Activated CD8-positive, alpha-beta memory T cell treated with anti-CD3 and anti-CD28 coated beads, Interleukin-2, amount 50 U/mL, for 48 hours (primary cell): ENCODE data around the gene TNFAIP1.

ENCODE experiments used
- DNase-seq: peaks from one replicate; pipeline ENCODE4 v3.0.0-alpha.2; 2020

TNFAIP1 gene

DNA sequence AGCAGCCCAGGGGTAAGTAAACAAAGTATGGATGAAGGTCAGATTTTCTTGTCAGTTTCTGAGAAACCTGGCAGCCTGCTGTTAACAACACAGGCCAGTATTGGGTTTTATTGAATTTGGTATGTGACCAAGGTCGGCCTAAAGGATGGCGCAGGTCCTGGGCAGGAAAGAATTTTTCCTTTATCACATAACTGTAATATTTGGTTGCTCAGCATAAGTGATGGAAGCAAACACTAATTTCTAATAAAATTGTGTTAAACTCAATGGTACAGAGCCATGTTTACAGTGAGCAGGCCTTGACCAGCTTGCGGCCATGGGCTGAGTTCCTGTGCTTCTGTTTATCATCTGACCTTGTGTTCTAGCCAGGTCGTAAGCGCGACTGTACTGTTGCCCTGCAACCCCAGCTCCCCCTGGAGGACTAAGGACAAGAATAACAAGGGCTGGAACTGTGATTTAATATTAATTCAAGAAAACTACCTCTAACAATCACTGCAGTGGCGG, 11.2 kb downstream of the TNFAIP1 start:
- no peak for DNase-seq

DNA sequence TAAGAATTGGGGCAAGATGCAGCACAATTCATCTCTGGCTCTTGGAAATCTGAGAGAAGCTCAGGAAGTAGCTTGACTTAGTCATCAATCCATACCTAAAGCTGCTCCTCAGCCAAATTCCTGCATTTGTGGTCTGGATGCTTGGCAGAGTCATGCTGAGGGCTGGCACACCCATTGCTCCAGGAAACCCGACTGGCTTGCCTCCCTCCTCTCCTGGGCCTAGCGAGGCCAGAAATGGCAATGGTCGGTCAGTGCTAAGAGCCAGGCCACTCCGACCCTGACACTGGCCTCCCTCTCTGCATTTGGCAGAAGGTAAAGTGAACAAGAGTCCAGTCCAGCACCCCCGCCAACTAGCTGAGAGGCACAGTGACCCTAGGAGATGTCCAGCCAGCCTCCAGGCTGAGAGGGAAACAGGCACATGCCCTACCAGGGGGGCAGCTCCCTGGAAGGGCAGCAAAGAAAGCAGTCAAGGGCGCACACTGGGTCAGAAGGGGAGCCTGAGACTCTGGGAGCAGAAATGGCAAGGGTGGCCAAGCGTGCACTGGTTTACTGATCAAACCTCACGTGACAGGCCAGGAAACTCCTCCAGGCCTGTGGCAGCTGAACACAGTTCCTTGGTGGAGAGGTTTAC, 11.8 kb downstream of the TNFAIP1 start:
- no peak for DNase-seq

DNA sequence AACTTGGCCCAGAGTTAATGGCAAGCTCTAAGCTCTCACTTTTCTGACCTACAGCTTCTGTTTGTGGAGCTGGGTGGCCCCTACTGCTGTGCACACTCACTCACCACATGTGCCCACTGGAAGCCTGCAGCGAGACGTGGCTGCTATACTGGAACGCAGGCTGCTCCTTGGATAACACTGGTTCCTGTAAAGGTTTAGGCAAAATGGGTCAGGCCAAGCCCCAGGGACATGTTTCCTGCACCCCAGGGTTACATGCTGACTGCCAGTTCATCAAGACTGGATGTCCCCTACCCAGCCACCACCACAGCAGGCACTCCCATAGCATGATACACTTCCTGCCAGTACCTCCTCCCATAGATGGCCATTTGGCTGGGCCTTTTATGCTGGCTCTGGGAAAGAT, 13.4 kb downstream of the TNFAIP1 start:
- DNase-seq, result no peak

DNA sequence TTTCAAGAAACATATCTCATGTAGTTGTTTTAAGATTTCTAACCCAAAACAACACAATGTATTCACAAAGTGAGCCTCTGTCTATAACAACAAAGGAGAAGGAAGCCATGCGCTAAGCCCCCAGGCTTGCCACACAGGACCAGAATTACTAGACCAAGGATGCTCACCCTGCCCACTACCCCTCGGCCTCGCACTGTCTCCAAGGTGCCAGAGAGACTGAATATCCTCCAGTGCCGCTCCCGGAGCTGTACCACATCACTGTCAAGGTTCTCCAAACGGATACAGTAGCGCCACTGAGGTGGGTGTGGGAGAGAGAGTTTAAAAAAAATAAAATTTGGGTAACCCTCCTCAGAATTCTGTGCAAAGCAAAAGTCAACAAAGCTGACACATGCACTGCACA, 14.7 kb downstream of the TNFAIP1 start:
- no peak for DNase-seq

DNA sequence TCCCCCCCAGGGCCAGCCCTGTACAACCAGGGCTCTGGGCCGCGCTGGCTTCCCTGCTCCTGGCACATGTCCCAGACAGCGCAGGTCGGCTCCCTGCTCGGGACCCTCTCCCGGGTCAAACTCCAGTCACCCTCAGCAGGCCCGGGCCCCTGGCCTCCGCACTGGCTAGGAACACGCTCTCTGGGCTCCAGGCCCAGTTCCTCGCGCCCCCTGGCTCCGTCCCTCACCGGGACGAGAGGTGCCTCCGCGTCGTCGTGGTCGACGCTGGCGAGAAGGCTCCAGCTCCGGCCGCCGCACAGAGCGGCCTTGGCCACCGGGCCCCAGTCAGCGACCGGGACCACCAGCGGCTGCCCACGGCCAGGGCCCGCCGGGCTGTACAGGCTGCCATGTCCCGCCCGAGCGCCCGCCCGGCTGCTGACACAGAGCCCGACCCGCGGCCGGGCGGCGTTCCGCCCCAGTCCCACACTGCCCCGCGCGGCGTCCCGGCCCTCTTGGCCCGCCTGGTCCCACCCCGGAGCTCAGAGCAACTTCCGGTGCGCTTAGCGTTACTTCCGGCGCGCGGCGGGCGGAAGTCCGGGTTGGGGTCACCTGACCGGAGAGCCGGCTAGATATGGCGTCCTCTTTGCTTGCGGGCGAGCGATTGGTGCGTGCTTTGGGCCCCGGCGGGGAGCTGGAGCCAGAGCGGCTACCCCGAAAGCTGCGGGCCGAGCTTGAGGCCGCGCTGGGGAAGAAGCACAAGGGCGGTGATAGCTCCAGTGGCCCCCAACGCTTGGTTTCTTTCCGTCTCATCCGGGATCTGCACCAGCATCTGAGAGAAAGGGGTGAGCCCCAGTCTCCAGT, 21.7 kb downstream of the TNFAIP1 start, which contains the start of gene POLDIP2:
POLDIP2 (minus strand) TSS at position 467 of the 840 bp plus-strand sequence; CDS start at position 388, 79 bp downstream.
- peak; percentile 98 for DNase-seq

DNA sequence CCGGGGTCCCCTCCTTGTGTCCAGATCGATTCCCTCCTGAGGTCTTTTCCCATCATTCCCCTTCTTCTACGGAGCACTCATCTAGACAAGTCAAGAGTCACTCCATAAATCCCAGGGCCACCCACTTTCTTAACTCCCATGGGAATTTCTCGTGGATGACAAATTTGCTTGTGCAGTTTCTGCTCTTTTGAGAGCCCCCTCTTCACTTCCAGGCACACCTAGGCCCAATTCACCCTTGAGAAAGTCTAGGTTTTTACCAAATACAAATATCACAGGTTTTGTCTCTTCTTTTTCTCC, 22.3 kb downstream of the TNFAIP1 start:
- DNase-seq, result no peak

DNA sequence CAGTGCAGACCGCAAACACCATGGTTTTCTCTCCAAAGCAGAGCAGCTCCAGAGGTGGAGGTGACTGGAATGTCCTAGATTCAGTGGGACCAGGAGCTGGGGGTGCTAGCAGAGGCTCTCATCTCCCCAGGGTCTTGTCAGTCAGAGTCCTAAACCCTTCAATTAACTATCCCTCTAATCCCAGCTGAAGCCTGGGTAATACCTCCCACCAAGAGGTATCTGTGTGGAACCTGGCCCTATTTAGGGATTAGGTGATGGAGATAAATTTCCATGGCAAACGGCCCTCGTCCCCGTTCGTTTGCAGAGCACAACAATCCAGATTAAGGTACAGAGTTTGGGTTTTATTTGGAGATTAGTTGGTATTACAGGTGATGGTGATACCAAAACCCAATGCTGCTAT, 27.6 kb downstream of the TNFAIP1 start:
- DNase-seq, result no peak

DNA sequence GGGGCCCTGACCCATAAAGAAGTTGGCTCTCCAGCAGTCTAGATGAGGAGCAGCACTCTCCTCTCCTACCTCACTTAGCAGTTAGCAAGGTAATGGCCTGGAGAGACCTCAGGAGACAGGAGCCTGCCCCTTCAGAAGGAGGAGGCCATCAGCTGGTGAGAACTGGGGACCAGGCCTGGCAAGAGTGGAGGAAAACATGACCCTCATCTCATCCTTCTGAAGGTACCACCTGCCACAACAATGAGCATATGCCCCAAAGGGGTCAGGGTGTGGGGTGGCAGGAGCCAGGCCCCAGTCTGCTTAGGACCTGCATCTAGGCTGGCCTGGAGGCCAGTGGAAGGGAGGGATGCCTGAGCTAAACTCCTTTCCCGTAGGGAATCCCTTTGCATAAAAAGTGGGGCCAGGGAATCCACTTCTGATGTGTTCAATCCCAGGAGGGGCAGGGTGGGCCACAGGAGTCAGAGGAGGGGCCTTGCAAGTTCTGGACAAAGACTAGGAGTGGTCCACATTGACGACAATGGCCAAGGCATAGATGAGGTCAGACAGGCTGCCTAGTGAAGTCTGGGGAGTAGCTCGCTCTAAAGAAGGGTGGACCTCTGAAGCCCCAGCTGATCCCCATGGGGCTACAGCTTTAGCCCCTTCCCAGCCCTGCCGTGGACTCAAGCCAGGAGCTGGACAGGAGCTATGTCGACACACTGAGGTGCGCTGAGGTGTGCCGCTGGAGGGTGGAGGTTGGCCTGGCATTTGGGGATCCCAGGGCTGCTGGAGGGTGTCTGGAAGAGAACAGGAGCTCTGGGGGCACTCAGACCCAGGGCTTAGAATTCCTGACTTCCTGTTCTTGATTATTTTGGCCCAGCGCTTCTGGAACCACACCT, 28.5 kb downstream of the TNFAIP1 start:
- DNase-seq, result no peak

DNA sequence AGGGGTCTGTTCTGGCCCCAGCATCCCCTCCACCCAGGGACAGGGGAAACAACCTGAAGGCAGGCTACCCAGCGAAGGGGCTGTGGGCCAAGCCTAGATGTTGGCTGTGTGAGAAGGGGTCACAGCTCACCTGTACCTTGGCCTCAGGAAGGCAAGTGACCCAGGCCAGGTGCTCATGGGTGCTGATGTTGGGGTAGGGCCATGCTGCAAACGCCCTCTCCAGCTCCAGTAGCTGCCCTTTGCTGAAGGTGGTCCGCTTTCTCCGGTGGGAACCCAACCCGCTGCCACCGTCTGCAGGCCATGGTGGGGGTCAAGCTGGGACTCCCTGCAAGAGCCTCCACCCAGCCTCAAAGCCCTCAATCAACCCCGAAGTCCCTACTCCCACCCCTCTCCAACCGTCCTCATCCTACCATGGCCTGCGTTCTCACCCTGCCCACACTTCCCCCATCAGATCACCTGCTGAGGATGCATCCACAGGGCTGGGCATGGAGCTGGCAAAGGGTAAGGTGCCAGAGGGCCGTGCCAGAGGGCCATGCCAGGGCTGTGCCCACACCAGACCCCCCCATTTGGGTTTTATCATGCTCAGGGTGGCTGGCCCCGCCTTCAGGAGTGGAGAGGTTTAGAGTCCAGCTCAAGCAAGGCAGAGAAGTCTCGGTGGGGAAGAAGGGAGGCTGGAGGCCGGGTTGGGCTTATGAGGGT, 29.3 kb downstream of the TNFAIP1 start, which contains the start of gene SEBOX:
SEBOX (minus strand) TSS at position 535 of the 699 bp plus-strand sequence; CDS start at position 487, 48 bp downstream.
- DNase-seq, result no peak

DNA sequence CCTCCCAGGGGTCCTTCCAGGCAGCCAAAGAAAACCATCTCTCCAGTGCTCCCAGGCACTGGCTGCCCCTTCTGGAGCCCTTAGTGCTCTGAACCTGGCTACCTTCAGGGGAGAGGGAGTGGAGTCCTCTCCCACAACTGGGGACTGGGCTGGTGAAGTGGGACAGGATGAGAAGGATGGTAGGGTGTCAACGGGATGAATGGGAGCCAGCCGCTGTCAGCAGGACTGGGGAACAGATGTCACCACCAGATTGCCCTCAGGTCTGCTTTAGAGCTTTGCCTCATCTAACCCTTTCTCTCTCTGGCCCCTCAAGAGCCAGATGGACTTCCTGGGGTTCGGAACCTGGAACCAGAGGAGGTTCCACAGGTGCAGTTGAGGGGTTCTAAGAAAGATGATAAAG, 29.9 kb downstream of the TNFAIP1 start:
- no peak for DNase-seq

DNA sequence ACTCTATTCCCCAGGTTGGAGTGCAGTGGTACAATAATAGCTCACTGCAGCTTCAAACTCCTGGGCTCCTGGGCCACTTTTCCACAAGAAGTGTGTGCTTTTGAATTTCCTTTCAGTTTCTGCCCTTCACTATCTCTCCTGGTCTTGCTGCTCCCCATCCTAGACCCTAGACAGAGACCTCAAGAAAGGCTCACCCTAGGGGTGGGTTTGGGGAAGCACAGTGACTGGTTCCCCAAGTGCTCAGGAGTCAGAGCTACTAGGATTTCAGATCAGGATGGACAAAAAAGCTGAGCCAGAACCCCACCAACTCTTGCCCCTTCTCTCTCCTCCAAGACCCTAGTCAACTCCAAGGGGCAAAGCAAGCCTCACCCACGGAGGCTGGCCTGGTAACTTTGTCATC, 31.0 kb downstream of the TNFAIP1 start:
- DNase-seq, result no peak

DNA sequence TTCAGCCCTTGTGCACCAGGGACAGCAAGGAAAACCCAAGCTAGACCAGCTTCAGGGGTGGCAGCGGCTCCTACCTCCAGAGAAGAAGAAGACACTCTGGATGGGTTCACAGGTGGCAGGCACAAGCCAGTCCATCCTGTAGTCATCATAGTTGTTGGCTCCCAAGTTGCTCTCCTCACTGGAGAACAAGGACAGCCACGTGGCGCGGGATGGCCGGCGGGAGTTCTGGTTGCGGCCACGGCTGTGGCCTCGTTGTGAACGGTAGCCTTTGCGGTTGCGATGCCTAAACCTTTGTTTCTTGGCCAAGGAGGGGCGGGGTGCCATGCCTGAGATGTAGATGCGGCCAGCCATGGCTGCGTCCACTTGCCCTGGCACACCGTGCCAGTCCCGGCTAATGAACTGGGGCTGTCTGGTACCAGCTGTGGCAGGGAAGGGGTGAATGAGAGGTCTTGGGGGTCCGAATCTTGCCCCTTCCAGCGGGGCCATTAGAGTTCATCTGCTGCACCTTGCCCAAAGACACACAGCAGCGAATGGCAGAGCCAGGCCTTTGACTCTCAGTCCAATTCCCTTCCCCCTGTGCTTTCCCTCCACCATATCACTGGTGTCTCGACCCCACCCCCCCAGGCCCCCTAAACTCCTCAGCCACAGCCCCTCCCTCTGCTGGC, 32.2 kb downstream of the TNFAIP1 start:
- no peak for DNase-seq

DNA sequence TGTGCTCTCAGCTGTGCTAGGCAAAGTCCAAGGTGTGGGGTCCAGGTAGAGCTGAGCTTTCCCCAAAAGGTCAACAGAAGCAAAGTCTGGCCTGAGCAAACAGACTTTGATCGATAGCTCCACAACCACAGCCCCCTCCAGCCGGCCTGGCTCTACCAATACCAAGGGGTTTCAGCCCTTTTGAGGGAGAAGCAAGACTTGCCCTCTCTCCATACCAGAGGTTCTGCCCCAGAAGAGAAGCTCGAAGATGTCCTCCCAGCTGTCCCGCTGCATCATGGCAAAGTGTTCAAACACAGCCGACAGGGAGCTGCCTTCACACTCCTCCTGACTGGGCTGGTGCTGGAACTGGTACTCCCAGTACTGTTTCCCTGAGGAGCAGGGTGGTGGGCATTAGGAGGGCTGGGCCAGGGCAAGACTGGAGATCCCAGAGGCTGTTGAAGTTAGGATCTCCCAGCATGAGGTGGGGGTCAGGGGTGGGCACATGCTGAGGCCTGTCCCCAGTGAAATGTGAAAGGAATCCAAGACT, 32.8 kb downstream of the TNFAIP1 start:
- no peak for DNase-seq

DNA sequence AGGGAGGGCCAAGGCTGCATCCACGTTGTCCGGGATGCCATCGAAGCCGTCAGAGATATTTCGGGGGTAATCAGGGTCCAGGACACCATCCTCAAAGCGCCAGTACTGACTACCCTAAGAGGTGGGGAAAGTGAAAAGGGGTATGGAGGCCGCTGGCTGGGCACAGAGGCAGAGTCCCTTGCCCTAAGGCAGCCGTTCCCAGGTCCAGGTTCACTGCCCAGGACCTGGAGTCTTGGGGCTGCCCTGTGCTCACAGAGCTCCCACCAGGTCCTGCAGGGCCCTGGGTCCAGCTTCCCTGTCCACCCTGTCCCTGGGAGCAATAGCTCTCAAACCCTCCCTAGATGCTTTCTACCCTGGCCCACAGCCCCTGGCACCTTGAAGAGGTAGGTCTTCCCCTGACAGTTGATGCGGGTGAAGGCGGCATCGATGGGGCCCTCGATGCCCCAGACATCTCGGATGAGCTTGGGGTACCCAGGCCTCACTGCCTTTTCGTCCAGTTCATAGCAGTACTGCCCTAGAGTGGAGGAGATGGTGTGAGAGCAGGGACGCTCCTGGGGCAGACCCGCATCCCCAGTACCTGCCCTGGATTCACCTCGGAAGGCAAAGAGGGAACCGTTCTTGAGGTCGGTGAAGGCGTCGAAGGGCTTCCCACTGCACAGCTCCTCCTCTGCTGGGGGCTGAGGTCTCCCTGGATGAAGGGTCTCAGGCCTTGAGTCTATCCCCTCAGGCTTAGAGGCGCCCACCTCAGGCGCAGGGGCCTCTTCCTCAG, 33.5 kb downstream of the TNFAIP1 start:
- DNase-seq, result no peak

DNA sequence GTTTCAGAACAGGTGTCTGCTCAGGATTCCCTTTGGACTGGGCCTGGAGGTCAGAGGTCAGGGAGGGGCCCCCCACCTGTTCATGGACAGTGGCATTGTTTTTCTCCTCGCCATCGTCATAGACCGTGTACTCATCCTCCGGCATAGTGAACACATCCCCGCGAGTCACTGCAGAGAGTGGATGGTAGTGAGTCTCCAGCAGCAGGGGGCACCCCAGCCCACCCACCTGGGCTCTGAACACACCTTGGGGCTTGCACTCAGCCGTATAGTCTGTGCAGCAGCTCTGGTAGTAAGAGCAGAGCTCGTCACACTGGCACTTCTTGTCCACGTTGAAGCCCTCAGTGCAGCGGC, 34.1 kb downstream of the TNFAIP1 start:
- DNase-seq, result no peak

DNA sequence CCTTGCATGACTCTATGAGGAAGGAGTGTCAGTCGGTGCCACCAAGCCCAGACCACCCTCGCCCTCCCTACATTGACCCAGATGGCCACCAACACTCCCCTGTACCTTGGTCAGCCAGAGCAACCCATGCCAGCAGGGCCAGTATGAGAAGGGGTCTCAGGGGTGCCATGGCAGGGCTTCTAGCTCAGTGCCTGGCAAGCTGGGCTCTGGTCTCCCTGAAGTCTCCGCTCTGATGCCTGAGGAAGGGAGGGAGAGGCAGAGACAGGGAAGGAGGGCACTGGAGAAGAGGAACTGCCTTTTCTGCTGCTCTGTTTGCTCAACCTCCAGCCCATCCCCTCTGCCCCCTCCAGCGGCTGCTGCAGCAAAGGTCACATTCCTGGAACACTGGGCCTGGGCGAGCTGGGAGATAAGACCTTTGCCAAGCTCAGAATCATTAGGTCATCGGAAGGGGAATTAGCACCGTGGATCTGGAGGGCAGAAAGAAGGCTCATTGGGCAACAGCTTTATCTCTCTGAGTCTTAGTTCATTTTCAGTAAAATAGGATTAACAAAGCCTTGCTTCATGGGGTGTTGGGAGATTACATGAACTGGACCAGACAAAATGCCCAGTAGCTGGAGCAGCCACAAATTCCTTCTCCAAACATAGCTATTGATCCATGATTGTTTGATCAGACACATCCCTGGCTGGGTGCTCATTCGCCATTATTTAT, 34.6 kb downstream of the TNFAIP1 start, which contains the start of gene VTN:
VTN (minus strand) TSS at position 273 of the 709 bp plus-strand sequence; CDS start at position 169, 104 bp downstream.
- no peak for DNase-seq

DNA sequence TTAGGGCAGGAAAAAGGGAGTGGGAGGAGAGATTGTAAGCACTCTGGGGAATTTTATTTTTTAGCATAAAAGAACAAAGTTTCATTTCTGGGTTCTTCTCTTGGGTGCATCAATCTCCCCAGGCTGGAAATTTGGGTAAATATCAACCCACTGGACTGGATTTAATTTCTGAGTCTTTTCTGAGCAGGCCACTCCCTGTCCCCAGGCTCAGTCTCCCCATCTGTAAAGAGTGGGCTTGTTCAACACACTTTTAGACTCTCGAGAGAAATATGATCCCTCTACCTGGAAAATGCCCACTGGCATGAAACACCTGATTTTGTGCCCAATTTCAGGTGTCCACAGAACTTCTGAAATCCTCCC, 35.2 kb downstream of the TNFAIP1 start:
- no peak for DNase-seq

DNA sequence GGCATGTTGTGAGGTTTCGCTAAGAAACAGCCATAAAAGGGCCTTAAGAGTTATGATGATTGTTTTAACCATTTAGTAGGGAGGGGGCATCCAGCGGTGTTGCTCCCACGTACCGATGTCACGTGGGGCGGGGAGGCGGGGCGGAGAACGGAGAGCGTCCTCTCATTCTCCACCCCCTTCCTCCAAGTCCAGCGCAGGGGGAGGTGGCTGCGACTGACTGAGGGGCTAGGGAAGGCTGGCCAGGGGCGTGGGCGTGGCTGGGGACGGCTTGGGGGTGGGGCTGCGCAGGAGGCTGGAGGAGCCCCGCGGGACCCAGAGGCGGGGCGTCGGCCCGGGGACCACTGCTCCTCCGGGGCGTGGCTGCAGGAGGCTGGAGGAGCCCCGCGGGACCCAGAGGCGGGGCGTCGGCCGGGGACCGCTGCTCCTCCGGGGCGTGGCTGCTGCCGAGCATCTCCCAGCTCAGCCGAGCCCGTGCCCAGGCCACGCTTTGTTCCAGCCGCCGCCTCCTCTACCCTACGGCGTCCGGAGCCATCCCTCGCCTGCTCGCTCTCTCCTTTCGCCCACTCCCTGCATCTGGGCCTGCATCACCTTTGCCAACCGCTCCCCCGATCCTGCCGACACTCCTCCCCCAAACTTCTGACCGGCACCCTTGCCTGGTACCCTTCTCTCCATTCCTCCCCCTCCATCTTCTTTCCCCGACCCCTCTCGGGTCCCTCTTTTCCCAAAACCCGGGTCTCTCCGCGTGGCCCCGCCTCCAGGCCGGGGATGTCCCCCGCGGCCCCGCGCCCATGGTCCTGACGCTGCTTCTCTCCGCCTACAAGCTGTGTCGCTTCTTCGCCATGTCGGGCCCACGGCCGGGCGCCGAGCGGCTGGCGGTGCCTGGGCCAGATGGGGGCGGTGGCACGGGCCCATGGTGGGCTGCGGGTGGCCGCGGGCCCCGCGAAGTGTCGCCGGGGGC, 36.0 kb downstream of the TNFAIP1 start, which contains the start of gene SARM1:
SARM1 (plus strand) TSS at position 450 of the 958 bp plus-strand sequence; CDS start at position 789, 339 bp downstream.
- peak; percentile 94 for DNase-seq
